ENCODE data around the gene SLC2A4RG. TPM values are rescaled to one million over a fixed set of nuclear protein-coding genes. Genes with fewer than 3 reads are reported as not detected.

SLC2A4RG gene
- total and polyA plus RNA-seq, 2 of the 13 experiments (the other 11 are each of a cell fraction or from before 2014, with no cell fraction given) = 91.4 to 95.9 TPM

GRCh38 chr20:63734946-63735858 is 4.4 kb upstream of the SLC2A4RG start (continued):
- TF ChIP-seq FOXO4 (CRISPR knock-in tag; conservative IDR thresholded peaks at IDR 0.05) (peak; percentile 91; the same call in 1 of the 2 replicates), FLYWCH1 (CRISPR knock-in tag; IDR thresholded peaks at IDR 0.05) (no peak), ZNF768 (CRISPR knock-in tag; IDR thresholded peaks at IDR 0.05) (0 out of 2 replicates have a peak, but pooled peaks have one; percentile 35), ATF7-NPFF (CRISPR knock-in tag; IDR thresholded peaks at IDR 0.05; ENCODE audit: low read depth) (no peak), ZNF276 (CRISPR knock-in tag; IDR thresholded peaks at IDR 0.05; ENCODE audit: low read depth) (0 out of 2 replicates have a peak, but pooled peaks have one; percentile 45), ZNF556 (CRISPR knock-in tag; IDR thresholded peaks at IDR 0.05; ENCODE audit: borderline replicate concordance) (no peak), SMAD1 (CRISPR knock-in tag; IDR thresholded peaks at IDR 0.05; ENCODE audit: borderline replicate concordance, low read depth) (0 out of 2 replicates have a peak, but pooled peaks have one; percentile 2), PHF21A (CRISPR knock-in tag; IDR thresholded peaks at IDR 0.05) (0 out of 2 replicates have a peak, but pooled peaks have one; percentile 20), TARDBP (CRISPR knock-in tag; IDR thresholded peaks at IDR 0.05) (peak; percentile 51; the same call in 1 of the 2 replicates), ZBTB7A (CRISPR knock-in tag; IDR thresholded peaks at IDR 0.05) (0 out of 2 replicates have a peak, but pooled peaks have one; percentile 17), NONO (IDR thresholded peaks at IDR 0.05) (no peak), NONO (CRISPR knock-in tag; conservative IDR thresholded peaks at IDR 0.05) (peak; percentile 17; the same call in 1 of the 2 replicates), WIZ (CRISPR knock-in tag; IDR thresholded peaks at IDR 0.05) (no peak), ZNF775 (CRISPR knock-in tag; IDR thresholded peaks at IDR 0.05; ENCODE audit: borderline replicate concordance) (0 out of 2 replicates have a peak, but pooled peaks have one; percentile 10), ZNF564 (CRISPR knock-in tag; IDR thresholded peaks at IDR 0.05) (peak; percentile 63; the same call in 1 of the 2 replicates), MAZ (IDR thresholded peaks at IDR 0.05; ENCODE audit: borderline replicate concordance, low read depth, low read length) (no peak), MAZ (CRISPR knock-in tag; IDR thresholded peaks at IDR 0.05; ENCODE audit: low read depth) (0 out of 2 replicates have a peak, but pooled peaks have one; percentile 10), ZNF563 (CRISPR knock-in tag; IDR thresholded peaks at IDR 0.05) (0 out of 2 replicates have a peak, but pooled peaks have one; percentile 25), ZNF510 (CRISPR knock-in tag; IDR thresholded peaks at IDR 0.05; ENCODE audit: low read depth) (no peak), SIX4 (CRISPR knock-in tag; IDR thresholded peaks at IDR 0.05) (no peak), KLF13 (CRISPR knock-in tag; IDR thresholded peaks at IDR 0.05) (0 out of 2 replicates have a peak, but pooled peaks have one; percentile 68)
- TF ChIP-seq, protein P1, sequence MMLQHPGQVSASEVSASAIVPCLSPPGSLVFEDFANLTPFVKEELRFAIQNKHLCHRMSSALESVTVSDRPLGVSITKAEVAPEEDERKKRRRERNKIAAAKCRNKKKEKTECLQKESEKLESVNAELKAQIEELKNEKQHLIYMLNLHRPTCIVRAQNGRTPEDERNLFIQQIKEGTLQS (CRISPR knock-in tag; IDR thresholded peaks at IDR 0.05) = no peak
- TF ChIP-seq, protein P2, sequence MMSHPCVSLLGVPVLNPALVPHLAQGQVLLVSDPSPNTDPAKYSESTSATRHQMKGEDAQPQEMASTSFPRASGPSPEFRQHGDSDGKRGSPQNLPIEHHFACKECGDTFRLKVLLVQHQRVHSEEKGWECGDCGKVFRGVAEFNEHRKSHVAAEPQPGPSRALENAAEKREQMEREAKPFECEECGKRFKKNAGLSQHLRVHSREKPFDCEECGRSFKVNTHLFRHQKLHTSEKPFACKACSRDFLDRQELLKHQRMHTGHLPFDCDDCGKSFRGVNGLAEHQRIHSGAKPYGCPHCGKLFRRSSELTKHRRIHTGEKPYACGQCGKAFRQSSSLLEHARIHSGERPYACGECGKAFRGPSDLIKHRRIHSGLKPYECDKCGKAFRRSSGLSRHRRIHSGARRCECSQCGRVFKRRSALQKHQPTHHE (CRISPR knock-in tag; IDR thresholded peaks at IDR 0.05; ENCODE audit: borderline replicate concordance) = no peak

All from HepG2 (cell line).